GM12878 (cell line): ENCODE data around the gene MYO15A. TPM values are rescaled to one million over a fixed set of nuclear protein-coding genes. Genes with fewer than 3 reads are reported as not detected.

Experiments used
- ASH2L ChIP-seq: fragments of 300-600, 200-600 bp; sonication (generic); IDR thresholded peaks from 2 replicates; pipeline ENCODE4 v1.6.1; 2017; ENCODE audit warnings: low read depth, mild to moderate bottlenecking, borderline replicate concordance
- ATF3 ChIP-seq: IDR thresholded peaks from 2 replicates; pipeline ENCODE4 v1.6.1; 2011; ENCODE audit warnings: low read depth, mild to moderate bottlenecking, low read length, moderate library complexity, borderline replicate concordance; ENCODE audit errors: extremely low read depth
- CBX3 ChIP-seq: fragments of 200-600 bp; sonication (generic); IDR thresholded peaks from 2 replicates; pipeline ENCODE4 v1.6.1; 2016; ENCODE audit warnings: low read depth, borderline replicate concordance
- ELK1 ChIP-seq: IDR thresholded peaks from 2 replicates; pipeline ENCODE4 v1.6.1; 2012; ENCODE audit warnings: low read depth, low read length, improper control_type of control experiment
- FOS ChIP-seq: IDR thresholded peaks from 3 replicates; pipeline ENCODE4 v1.6.1; 2011; ENCODE audit warnings: borderline replicate concordance; ENCODE audit not compliant: insufficient read length; ENCODE audit errors: extremely low read depth
- REST ChIP-seq: IDR thresholded peaks from 2 replicates; pipeline ENCODE4 v1.6.1; 2012; ENCODE audit warnings: mild to moderate bottlenecking, low read depth, low read length
- TCF3 ChIP-seq: IDR thresholded peaks from 2 replicates; pipeline ENCODE4 v1.6.1; 2012; ENCODE audit warnings: low read depth, mild to moderate bottlenecking, low read length, borderline replicate concordance; ENCODE audit not compliant: insufficient read depth
- USF2 ChIP-seq: IDR thresholded peaks from 2 replicates; pipeline ENCODE4 v1.6.1; 2011; ENCODE audit warnings: low read depth, low read length, improper control_type of control experiment, borderline replicate concordance
- ZBTB4 ChIP-seq: fragments of 450-650 bp; formaldehyde crosslinking; IDR thresholded peaks from 2 replicates; pipeline ENCODE4 v1.4.0; 2022; ENCODE audit warnings: mild to moderate bottlenecking, moderate library complexity
- ZNF384 ChIP-seq: IDR thresholded peaks from 2 replicates; pipeline ENCODE4 v1.6.1; 2012; ENCODE audit warnings: low read depth, mild to moderate bottlenecking, low read length, improper control_type of control experiment, borderline replicate concordance
- ZNF687 ChIP-seq: fragments of 450-650 bp; IDR thresholded peaks from 2 replicates; pipeline ENCODE4 v1.6.1; 2017; ENCODE audit warnings: mild to moderate bottlenecking, moderate library complexity
- polyA plus RNA-seq, 11 experiments: library from polyadenylated mRNA; depleted of rRNA in 4 of 11; unstranded in 6 of 11; stranded (reverse) in 5 of 11; fragments of >200 nt; fragmentation: Nextera tagmentation in 4 of 11; fragmentation: Illumina TruSeq in 1 of 11; extraction: Ambion mirVana in 4 of 11; extraction: Trizol in 1 of 11; gene quantifications; 1 replicate in 1 of 11; 2 replicates in 10 of 11; pipeline versions ENCODE4 v1.2.1 to v1.2.3, GENCODE V29; 2011 to 2016; ENCODE audit warnings: inconsistent platforms in 2 of 11, missing spikeins in 2 of 11, low read depth in 1 of 11
- total RNA-seq, 4 experiments: library from RNA; depleted of rRNA in 3 of 4; stranded (reverse); fragments of >200 nt in 3 of 4; fragmentation: Illumina TruSeq in 1 of 4; extraction: Trizol in 1 of 4; gene quantifications; 2 replicates each; pipeline versions ENCODE4 v1.2.1 to v1.2.3, GENCODE V29; 2013 to 2021

MYO15A gene
- total and polyA plus RNA-seq, 10 of the 15 experiments (the other 5 are each of a cell fraction or from before 2014, with no cell fraction given) = 0.03 to 0.77 (median 0.21) TPM; not detected in 4

GRCh38 chr17:18087610-18088491, 20.7 kb upstream of the MYO15A start, which contains the start of gene DRG2 (continued):
- TF ChIP-seq ZNF687 (peak; percentile 86), REST (0 out of 2 replicates have a peak, but pooled peaks have one; percentile 33), ATF3 (no peak), ZNF384 (0 out of 2 replicates have a peak, but pooled peaks have one; percentile 24), USF2 (no peak), ZBTB4 (CRISPR knock-in tag) (no peak), CBX3 (no peak), ASH2L (peak; percentile 79; the same call in 1 of the 2 replicates), ELK1 (peak; percentile 85), FOS (no peak), TCF3 (peak; percentile 74; the same call in 1 of the 2 replicates)
